GM12874 (cell line): ENCODE measurements around the gene MTMR6.

Experiments
- CTCF ChIP-seq: IDR thresholded peaks from 2 replicates; pipeline ENCODE4 v1.5.1; 2011; ENCODE audit warnings: low read depth, mild to moderate bottlenecking, control low read depth, low read length, moderate library complexity; ENCODE audit not compliant: insufficient read depth

The MTMR6 gene

GRCh38 chr13:25291691-25292090 is 4.4 kb upstream of the MTMR6 start:
- TF ChIP-seq CTCF: no peak

- no peak for TF ChIP-seq CTCF
Observed at GRCh38 chr13:25288966-25289365, 1.7 kb upstream of the MTMR6 start.

- no peak for TF ChIP-seq CTCF
Observed at GRCh38 chr13:25286308-25286968, 850 bp downstream of the MTMR6 start.

- no peak for TF ChIP-seq CTCF
Observed at GRCh38 chr13:25281935-25282332, 5.4 kb downstream of the MTMR6 start.

- TF ChIP-seq CTCF: no peak
Observed at GRCh38 chr13:25281193-25281934, 5.9 kb downstream of the MTMR6 start.

- no peak for TF ChIP-seq CTCF
Observed at GRCh38 chr13:25280396-25280795, 6.9 kb downstream of the MTMR6 start.

GRCh38 chr13:25276748-25277147 is 10.5 kb downstream of the MTMR6 start:
- TF ChIP-seq CTCF: no peak
